Bronchial epithelial cell (primary cell): ENCODE data around the gene CEP63. TPM values are rescaled to one million over a fixed set of nuclear protein-coding genes. Genes with fewer than 3 reads are reported as not detected.

ENCODE experiments used
- DNase-seq: peaks from one replicate; pipeline ENCODE4 v3.0.0-alpha.2; 2010; ENCODE audit warnings: low read depth
- FAIRE-seq: peaks from 2 replicates; lab custom pipeline; 2011; peaks lifted over from hg19 to GRCh38; lab: Jason Lieb, UNC
- H3K27me3 ChIP-seq: 2 replicates; pipeline ENCODE4 v1.5.1; 2011; ENCODE audit warnings: low read length; ENCODE audit not compliant: control insufficient read depth, insufficient read depth
- H3K36me3 ChIP-seq: 2 replicates; pipeline ENCODE4 v1.5.1; 2011; ENCODE audit warnings: low read length; ENCODE audit not compliant: control insufficient read depth, insufficient read depth
- H3K4me3 ChIP-seq: 2 replicates; pipeline ENCODE4 v1.5.1; 2011; ENCODE audit warnings: mild to moderate bottlenecking, low read depth, low read length, control low read depth
- total RNA-seq: library from RNA; depleted of rRNA; stranded (reverse); fragments of >200 nt; gene quantifications from 2 replicates; pipeline ENCODE4 v1.2.1, GENCODE V29; 2014
- TF ChIP-seq, protein P1 (sequence below): IDR thresholded peaks from 2 replicates; pipeline ENCODE4 v1.5.1; 2011; ENCODE audit warnings: mild to moderate bottlenecking, moderate library complexity, low read length, control low read depth, inconsistent platforms; ENCODE audit not compliant: insufficient read depth, severe bottlenecking

Gene CEP63
- total RNA-seq, 1 donor from 2014 or later = 10.3 TPM

DNA sequence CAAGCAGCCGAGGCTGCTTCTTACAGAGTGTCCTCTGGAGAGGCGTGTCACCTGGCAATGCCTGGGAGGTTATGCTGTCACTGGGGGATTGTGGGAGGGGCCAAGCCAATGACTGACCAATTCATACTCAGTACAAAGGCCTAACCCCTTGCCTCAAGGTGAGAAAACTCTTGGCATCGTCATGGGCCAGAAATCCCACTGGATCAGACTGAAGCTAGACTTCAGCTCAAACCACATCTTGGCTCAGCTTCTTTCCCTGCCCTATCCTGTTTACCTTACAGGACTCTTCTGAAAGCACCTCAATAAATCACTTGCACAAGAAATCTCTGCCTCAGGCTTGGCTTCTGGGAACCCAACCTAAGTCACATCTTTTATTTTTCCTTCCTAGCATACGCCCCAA lies 9.6 kb upstream of the CEP63 start:
- Histone ChIP-seq H3K4me3 (no peak overlapping the region), H3K27me3 (no peaks in the 10 kb centered on the region), H3K36me3 (peaks cover 12% of the 10 kb centered on the region)
- FAIRE-seq = no peak
- TF ChIP-seq, protein P1, sequence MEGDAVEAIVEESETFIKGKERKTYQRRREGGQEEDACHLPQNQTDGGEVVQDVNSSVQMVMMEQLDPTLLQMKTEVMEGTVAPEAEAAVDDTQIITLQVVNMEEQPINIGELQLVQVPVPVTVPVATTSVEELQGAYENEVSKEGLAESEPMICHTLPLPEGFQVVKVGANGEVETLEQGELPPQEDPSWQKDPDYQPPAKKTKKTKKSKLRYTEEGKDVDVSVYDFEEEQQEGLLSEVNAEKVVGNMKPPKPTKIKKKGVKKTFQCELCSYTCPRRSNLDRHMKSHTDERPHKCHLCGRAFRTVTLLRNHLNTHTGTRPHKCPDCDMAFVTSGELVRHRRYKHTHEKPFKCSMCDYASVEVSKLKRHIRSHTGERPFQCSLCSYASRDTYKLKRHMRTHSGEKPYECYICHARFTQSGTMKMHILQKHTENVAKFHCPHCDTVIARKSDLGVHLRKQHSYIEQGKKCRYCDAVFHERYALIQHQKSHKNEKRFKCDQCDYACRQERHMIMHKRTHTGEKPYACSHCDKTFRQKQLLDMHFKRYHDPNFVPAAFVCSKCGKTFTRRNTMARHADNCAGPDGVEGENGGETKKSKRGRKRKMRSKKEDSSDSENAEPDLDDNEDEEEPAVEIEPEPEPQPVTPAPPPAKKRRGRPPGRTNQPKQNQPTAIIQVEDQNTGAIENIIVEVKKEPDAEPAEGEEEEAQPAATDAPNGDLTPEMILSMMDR = no peak
- DNase-seq = no peak

DNA sequence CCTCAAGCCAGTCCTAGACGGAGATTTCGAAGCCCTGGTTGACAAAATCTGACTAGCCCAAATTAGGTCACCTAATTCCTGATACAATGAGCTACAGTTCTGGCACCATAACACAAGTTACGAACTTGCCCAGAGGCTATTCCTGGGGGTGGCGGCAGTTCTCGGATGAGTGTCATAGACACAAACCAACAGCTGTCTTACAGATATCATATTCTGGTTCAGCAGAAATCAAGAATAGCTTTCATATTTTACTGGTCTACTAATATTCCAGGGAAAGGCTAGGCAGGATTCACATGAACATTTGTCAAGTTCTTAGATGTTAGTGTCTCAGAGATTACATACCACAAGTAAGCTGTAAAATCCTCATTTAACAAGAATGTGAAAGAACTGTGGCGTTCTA lies 8.9 kb upstream of the CEP63 start:
- no peak overlapping the region for H3K4me3 ChIP-seq
- peaks cover 14% of the 10 kb centered on the region for H3K36me3 ChIP-seq
- TF ChIP-seq, protein P1 = no peak
- DNase-seq (no peak), FAIRE-seq (no peak)
- H3K27me3 ChIP-seq = no peaks in the 10 kb centered on the region

- Histone ChIP-seq H3K27me3 (no peaks in the 10 kb centered on the region), H3K36me3 (peaks cover 19% of the 10 kb centered on the region), H3K4me3 (no peak overlapping the region)
- TF ChIP-seq, protein P1 = no peak
- no peak for FAIRE-seq
- DNase-seq = no peak
These were observed 7.9 kb upstream of the CEP63 start for GRCh38 chr3:134477938-134478337.

DNA sequence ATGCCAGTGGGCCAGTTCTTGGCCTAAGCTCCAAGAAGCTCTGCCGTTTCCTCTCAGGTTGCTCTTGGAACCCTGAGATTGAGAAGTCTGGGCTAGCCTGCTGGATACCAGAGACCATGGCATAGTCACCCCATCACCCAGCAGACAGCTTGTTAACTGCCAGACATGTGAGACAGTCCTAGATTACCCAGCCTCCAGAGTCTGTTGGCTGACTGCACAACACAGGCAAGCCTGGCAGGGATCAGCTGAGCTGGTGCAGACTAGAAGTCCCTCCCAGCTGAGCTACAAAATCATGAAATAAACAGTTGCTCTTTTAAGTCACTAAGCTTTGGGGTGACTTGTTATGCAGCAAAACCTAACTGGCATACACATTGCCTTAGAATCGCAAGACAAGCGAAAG lies 5.3 kb upstream of the CEP63 start:
- no peak overlapping the region for H3K4me3 ChIP-seq
- no peaks in the 10 kb centered on the region for H3K27me3 ChIP-seq
- FAIRE-seq (no peak), DNase-seq (no peak)
- TF ChIP-seq, protein P1 = no peak
- H3K36me3 ChIP-seq = peaks cover 19% of the 10 kb centered on the region

DNA sequence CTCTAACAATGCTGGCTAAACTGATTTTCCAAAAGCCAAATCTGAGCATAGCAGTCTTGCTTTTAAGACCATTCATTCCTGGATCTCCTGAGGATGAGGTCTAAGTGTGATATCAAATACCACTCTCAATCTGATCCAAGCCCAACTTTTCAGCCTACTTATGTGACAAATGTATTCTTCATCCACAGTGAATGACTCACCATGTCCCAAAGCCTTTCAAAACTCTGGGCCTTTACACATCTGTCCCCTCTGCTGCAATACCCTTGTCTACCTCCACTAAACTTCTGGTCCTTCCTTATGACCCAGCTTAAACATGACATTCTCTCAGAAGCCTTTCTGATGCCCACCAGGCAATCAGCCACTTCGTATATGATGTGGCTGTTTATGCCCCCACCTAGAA lies 4.7 kb upstream of the CEP63 start:
- H3K36me3 ChIP-seq = peaks cover 19% of the 10 kb centered on the region
- no peaks in the 10 kb centered on the region for H3K27me3 ChIP-seq
- no peak overlapping the region for H3K4me3 ChIP-seq
- FAIRE-seq (no peak), DNase-seq (no peak)
- TF ChIP-seq, protein P1 = no peak

DNA sequence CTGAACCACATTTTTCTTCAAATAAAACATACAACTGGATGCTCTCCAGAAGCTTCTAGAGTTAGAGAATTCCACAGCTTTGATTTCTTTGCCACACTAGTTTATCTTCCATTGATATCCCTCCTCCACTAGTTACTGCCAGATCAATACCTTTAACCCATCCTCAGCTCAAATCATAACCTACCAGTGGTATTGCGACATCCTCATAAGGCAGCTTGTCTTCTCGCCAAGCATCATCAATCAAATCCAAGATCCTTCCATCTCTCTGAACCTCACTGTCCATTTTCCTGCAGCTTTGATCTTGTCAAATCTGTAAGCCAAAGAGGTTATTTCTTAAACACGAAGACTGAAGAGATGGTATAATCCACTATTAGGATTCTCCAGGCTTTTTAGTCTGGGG lies 3.2 kb upstream of the CEP63 start:
- TF ChIP-seq, protein P1 = no peak
- Histone ChIP-seq H3K27me3 (no peaks in the 10 kb centered on the region), H3K4me3 (no peak overlapping the region), H3K36me3 (peaks cover 19% of the 10 kb centered on the region)
- no peak for DNase-seq
- FAIRE-seq = no peak
